K562 (cell line): Measurements from ENCODE around the gene NME8.

Source experiments
- CCNT2 ChIP-seq: IDR thresholded peaks from 2 replicates; pipeline ENCODE4 v1.6.1; 2011; ENCODE audit warnings: borderline replicate concordance, low read depth, mild to moderate bottlenecking, moderate library complexity, mixed read lengths, low read length; ENCODE audit not compliant: insufficient read length; ENCODE audit errors: extremely low read depth
- DPF2 ChIP-seq: fragments of 450-650 bp; IDR thresholded peaks from 2 replicates; pipeline ENCODE4 v1.6.1; 2016
- EP300 ChIP-seq: IDR thresholded peaks from 2 replicates; pipeline ENCODE4 v1.6.1; 2012; ENCODE audit warnings: low read length, improper control_type of control experiment
- SRSF7 ChIP-seq: fragments of 200-400 bp; formaldehyde crosslinking; optimal IDR thresholded peaks from 2 replicates; pipeline ENCODE3; 2017; ENCODE audit warnings: mild to moderate bottlenecking, low read depth, low read length
- TF ChIP-seq, protein P1 (sequence below), 3 experiments: IDR thresholded peaks in 2 of 3; conservative IDR thresholded peaks in 1 of 3; 2 replicates each; pipeline ENCODE4 v1.5.1; 2011 to 2012; ENCODE audit warnings: low read length in 3 of 3, mild to moderate bottlenecking in 3 of 3, control low read depth in 2 of 3, improper control_type of control experiment in 1 of 3, inconsistent platforms in 1 of 3, low read depth in 1 of 3, mixed read lengths in 1 of 3, moderate library complexity in 1 of 3; ENCODE audit not compliant: insufficient read depth in 2 of 3
- TF ChIP-seq, protein P2 (sequence below): sonication (generic); formaldehyde crosslinking; IDR thresholded peaks from 2 replicates; pipeline ENCODE4 v1.4.0; 2020; ENCODE audit warnings: mild to moderate bottlenecking, missing genetic modification reagents
- TF ChIP-seq, protein P3 (sequence below): sonication (generic); formaldehyde crosslinking; IDR thresholded peaks from 2 replicates; pipeline ENCODE4 v1.8.1; 2023; ENCODE audit warnings: mild to moderate bottlenecking, missing genetic modification reagents, moderate library complexity

- TF ChIP-seq CCNT2 (no peak), DPF2 (no peak), SRSF7 (no peak), EP300 (no peak)
- TF ChIP-seq, protein P1, sequence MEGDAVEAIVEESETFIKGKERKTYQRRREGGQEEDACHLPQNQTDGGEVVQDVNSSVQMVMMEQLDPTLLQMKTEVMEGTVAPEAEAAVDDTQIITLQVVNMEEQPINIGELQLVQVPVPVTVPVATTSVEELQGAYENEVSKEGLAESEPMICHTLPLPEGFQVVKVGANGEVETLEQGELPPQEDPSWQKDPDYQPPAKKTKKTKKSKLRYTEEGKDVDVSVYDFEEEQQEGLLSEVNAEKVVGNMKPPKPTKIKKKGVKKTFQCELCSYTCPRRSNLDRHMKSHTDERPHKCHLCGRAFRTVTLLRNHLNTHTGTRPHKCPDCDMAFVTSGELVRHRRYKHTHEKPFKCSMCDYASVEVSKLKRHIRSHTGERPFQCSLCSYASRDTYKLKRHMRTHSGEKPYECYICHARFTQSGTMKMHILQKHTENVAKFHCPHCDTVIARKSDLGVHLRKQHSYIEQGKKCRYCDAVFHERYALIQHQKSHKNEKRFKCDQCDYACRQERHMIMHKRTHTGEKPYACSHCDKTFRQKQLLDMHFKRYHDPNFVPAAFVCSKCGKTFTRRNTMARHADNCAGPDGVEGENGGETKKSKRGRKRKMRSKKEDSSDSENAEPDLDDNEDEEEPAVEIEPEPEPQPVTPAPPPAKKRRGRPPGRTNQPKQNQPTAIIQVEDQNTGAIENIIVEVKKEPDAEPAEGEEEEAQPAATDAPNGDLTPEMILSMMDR (IDR thresholded peaks at IDR 0.05 in 2 of 3, conservative IDR thresholded peaks at IDR 0.05 in 1 of 3; ENCODE audit: insufficient read depth in 2 of 3, low read depth in 1 of 3, low read length in 3 of 3) = no peak
- TF ChIP-seq, protein P2, sequence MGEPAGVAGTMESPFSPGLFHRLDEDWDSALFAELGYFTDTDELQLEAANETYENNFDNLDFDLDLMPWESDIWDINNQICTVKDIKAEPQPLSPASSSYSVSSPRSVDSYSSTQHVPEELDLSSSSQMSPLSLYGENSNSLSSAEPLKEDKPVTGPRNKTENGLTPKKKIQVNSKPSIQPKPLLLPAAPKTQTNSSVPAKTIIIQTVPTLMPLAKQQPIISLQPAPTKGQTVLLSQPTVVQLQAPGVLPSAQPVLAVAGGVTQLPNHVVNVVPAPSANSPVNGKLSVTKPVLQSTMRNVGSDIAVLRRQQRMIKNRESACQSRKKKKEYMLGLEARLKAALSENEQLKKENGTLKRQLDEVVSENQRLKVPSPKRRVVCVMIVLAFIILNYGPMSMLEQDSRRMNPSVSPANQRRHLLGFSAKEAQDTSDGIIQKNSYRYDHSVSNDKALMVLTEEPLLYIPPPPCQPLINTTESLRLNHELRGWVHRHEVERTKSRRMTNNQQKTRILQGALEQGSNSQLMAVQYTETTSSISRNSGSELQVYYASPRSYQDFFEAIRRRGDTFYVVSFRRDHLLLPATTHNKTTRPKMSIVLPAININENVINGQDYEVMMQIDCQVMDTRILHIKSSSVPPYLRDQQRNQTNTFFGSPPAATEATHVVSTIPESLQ (CRISPR knock-in tag) = no peak
- TF ChIP-seq, protein P3, sequence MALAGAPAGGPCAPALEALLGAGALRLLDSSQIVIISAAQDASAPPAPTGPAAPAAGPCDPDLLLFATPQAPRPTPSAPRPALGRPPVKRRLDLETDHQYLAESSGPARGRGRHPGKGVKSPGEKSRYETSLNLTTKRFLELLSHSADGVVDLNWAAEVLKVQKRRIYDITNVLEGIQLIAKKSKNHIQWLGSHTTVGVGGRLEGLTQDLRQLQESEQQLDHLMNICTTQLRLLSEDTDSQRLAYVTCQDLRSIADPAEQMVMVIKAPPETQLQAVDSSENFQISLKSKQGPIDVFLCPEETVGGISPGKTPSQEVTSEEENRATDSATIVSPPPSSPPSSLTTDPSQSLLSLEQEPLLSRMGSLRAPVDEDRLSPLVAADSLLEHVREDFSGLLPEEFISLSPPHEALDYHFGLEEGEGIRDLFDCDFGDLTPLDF (CRISPR knock-in tag) = no peak
Measured at GRCh38 chr7:37912756-37913155, 64.4 kb downstream of the NME8 start.
